ENCODE measurements around the gene COL4A1.

The COL4A1 gene

GRCh38 chr13:110290153-110290552, 16.8 kb downstream of the COL4A1 start:
- no peak for DNase-seq

- DNase-seq, result no peak
Measured at GRCh38 chr13:110289661-110290060, 17.3 kb downstream of the COL4A1 start.

DNA sequence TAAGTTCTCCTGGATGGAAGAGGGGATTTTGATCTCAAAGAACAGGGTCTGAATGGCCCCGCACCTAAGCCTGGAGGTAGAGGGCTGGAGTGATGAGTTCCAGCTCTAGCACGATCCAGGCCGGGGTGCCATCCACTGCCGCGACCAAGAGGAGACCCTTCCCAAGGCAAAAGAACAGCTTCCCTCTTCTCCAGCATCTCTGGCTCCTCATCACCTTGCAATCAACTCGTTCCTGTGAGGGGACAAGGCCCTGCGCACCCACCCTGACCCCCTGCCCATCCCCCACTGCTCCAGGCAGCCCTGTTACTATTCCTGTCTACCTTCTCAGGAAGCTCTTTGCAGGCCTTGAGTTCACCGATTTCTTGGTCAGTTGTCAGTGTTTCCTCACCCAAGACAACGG, 17.8 kb downstream of the COL4A1 start:
- no peak for DNase-seq

- no peak for DNase-seq
Measured at GRCh38 chr13:110286833-110287819, 19.8 kb downstream of the COL4A1 start.

GRCh38 chr13:110285991-110286832, 20.7 kb downstream of the COL4A1 start:
- DNase-seq, result no peak

- no peak for DNase-seq
Measured at GRCh38 chr13:110284779-110285484, 22.0 kb downstream of the COL4A1 start.

- no peak for DNase-seq
Measured at GRCh38 chr13:110283736-110284517, 23.0 kb downstream of the COL4A1 start.

DNA sequence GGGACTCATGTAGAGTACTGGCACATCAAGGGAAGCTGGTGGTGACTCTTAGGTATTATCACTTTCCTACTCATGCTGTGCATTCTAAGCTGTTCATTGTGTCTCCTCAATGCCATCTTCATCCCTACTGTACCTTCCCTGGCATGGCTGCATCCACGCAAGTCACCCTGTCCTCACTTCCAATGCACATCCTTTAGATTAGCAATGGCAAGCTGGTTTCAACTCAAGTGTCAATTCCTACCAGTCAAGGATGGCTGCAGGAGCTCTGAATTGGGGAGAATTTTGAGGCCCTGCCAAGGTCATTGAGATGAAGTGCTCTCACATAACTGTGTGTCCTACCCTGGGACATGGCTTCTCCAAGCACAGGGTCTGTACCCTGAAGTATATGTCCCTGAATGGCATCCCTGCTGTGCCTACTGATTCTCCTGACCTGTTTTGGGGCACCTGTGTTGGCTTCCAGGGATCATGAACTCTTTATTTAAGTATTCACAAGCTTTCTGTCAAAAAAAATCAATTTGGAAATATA, 24.6 kb downstream of the COL4A1 start:
- no peak for DNase-seq

- DNase-seq, result no peak
Measured at GRCh38 chr13:110281736-110282135, 25.2 kb downstream of the COL4A1 start.

DNA sequence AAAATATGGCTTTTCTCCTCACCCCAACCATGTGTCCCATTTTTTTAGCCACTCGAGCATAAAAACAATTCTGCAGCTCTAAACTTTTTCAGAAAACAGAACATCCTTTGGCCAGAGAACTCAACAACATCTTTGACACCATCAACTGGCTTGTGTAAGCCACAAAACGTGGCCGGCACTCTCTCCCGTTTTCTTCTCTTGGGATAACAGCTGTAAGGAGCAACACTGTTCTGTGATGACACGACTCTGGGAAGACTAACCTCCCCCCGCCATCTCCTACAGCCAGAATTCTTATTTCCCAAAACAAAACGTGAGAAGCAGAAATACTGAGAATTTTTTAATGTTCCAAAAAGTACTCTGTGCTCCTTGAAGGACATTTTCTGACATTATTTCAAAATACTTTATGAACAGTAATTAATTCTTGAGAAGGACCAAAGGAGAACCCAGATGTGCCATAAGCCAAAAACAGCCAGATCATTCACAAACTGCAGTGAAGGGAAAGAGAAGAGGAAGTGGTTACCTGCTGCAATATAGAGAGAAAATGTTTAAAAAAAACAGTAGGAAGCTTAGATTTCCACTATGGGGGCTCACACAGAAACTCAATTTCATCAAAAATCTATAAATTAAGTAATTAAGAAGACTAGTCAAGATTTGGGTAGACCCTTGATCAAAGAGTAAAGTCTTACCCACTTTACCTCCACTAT, 25.8 kb downstream of the COL4A1 start:
- DNase-seq, result no peak

DNA sequence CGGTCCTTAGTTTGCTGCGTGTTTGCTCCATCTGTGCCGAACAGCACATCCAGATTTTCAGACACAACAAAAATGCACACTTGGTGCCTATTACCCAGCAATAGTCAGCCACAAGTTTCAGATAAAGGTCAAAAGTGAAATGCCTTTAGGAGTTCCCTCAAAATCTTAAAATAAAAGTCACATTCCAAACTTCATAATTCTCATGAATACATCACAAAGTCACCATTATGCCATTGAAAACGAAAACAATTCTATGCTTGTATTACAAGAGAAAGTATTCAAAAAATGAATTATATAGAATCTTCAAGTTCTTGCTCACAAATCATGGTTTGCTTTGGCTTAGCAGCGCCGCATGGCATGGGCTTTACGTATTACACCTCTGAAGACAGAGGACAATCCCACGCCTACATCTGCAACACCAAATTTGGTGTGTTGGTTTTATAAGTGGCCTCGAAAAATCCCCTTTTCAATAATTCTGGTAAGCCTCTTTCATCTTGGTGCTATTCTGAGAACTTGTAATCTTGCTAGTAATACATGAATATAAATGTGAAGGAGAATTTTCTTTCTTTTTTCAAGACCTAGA, 26.6 kb downstream of the COL4A1 start:
- no peak for DNase-seq

- no peak for DNase-seq
Measured at GRCh38 chr13:110279684-110280083, 27.3 kb downstream of the COL4A1 start.

DNA sequence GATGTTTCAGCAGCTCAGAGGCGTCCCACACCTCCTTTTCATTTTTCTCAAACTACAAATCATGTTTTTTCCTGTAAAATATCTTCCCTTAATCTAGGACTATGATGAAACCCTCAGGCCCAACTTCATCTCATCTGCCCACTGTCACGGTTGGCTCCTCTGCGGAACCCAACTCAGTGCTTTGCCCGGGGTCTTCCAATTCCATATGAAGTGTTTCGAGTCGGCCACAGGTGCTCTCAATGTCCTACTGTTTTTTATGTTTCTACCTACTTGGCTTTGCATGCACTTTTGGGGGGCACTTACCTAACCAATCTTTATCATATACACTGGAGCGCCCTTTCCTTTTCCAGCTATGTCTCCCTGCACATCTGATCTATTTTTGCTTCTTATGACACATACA, 28.1 kb downstream of the COL4A1 start:
- DNase-seq, result no peak

DNA sequence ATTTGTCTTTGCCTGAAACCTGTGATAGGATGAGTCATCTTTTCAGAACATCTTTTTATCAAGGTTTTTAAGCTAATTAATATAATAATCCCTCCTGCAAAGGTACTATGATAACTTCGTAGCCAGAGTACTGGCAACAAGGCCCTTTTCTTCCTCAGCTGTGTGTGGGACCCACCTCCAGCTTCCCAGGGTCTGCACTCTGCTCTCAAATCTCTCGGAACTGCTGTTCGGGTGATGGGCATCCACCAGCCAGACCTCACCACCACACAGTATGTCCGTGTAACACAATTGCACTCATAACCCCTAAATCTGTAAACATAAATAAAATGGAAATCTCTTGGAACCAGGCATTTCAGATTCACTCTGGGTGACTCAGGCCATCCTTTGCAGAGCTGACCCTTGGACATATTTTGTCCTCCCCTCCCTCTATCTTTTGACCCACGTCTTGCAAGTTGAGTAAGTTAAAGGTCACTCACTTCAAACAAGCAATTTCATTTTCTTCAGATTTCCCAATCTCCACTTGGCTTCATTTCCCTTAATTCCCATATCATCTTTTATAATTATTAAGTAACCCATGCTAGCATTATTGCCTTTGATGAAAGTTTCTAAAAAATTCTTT, 29.5 kb downstream of the COL4A1 start:
- DNase-seq, result no peak

DNA sequence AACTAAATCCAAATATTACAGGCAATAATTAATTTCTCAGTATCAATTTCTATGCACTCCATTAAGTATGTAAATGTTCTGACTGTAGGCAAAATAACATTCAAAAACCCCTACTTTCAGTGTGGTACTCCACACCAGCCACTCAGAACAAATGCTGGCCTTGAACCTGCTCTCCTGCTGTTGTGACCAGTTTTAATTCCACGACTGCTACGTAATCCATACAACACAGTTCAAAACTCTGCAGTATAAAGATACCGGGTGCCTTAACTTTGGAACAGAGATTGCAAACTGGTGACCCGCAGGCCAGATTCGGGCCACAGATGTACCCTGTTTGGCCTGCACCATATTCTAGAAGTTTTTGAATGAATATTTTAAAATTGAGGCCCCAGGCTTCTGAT, 30.4 kb downstream of the COL4A1 start:
- DNase-seq, result no peak

DNA sequence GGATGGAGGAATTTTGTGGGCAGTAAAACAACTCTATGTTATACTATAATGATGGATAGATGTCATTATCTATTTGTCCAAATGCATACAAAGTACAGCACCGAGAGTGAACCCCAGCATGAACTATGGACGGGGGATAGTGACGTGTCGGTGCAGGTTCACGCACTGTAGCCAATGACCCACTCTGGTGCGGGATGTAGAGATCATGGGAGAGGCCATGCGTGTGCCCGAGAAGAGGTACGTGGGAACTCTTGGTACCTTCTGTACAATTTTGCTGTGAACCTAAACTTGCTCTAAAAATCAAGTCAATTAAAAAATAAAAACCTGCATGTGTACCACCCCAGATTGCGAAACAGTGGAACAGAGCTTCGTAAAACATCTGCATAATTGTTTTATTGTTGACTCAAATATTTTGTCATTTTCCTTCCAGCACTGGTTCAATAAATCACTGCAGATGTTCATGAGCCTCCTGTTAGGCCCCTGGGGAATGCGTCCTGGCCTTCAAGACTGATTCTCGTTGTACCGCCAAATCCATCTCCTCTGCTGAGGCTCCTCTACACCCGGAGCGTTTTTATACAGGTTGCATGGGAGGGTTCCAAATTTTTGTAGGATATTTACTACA, 30.9 kb downstream of the COL4A1 start:
- DNase-seq, result no peak

DNA sequence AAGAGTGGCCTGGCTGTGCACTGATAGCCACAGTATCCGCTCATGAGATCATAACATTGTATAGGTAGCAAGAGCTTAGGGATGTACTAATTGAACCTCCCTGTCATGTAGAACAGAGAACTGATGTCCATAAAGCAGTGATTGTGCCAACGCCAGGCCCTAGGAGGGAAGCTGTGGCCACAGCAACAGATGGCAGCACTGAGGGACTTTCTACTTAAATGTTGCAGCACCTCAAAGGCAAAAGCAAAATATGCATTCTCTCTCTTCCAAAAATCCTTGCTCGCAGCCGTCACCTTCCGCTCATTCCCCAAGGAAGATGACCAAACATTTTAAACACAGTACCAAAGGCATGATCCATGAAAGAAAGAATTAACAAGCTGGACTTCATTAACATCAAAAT, 32.3 kb downstream of the COL4A1 start:
- no peak for DNase-seq

GRCh38 chr13:110273254-110273653, 33.7 kb downstream of the COL4A1 start:
- DNase-seq, result no peak

GRCh38 chr13:110272651-110273050, 34.3 kb downstream of the COL4A1 start:
- no peak for DNase-seq

GRCh38 chr13:110272227-110272626, 34.7 kb downstream of the COL4A1 start:
- DNase-seq, result no peak
